ENCODE results near the gene KSR2.

KSR2 gene

DNA sequence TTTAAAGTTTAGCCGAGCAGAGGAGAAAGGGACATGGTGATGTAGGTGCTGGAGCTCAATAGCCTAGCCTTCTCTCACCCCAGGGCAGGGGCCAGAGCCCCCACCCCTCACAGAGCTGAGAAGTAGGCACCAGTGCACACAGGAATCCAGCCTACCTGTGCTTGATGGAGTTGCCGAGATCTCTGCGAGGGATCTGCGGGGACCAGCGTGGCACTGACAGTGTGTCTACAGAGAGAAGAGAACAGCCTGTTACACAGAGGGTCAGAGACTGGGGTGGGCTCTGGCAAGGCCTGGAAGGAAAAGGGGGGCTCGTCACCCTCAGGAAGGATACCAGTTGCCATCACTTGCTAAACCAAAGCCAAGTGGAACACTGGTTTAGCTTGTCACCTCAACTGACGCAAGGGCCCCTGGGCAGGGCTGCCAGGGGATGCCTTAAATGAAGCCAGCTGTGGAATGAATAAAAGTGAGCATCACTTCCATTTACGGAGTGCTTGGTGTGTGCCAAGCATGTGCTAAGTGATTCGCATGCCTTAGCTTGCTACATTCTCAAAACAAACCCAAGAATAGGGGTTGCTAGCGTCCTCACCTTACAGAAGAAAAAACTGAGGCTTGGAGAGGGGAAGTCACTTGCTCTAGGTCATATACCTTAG is 386.5 kb downstream of the KSR2 start:
- no peak for DNase-seq (ENCODE audit: low spot score)

GRCh38 chr12:117580718-117581062 is 388.1 kb downstream of the KSR2 start:
- DNase-seq (ENCODE audit: low spot score): peak; percentile 9

GRCh38 chr12:117580015-117580717 is 388.6 kb downstream of the KSR2 start:
- DNase-seq (ENCODE audit: low spot score): no peak

DNA sequence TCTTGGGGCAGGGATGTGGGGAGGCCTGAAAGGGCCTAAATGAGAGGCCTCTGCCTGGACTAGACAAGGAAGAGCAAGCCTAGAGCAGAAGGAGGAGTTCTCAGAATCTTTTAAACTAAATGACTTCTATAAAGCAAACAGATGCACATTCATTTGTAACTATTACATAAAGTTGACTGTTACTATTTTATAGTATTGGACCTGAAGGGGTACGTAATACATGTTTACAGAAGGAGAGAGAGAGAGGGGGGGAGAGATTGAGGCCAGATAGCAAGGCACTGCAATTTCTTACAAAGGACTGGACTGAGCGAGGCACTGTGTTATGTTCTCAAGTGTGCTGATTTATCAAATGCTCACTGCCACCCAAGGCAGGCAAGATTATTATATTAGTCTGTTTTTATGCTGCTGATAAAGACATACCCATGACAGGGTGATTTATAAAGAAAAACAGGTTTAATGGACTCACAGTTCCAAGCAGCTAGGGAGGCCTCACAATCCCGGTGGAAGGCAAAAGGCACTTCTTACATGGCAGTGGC is 391.6 kb downstream of the KSR2 start:
- peak; percentile 35 for DNase-seq (ENCODE audit: low spot score)

DNA sequence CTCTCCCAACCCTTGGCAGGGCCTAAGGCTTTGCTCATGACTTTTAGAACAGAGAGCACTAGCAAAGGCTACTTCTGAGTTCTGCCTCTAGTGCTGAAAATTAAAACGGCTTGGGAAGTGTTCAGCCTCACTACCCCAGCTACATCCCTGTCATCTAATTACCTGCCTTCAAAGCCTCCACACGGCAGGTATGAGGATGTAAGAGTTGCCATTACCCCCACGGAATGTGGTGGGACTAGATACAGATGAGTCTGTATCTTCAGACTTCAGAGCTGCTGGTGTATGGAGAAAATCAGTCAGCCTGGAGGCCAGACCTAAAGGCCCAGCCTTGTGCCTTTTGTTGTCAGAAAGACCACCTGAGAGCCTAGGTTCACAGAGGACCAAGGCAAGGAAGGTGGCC is 392.7 kb downstream of the KSR2 start:
- DNase-seq (ENCODE audit: low spot score): no peak

GRCh38 chr12:117574655-117575054 is 394.1 kb downstream of the KSR2 start:
- no peak for DNase-seq (ENCODE audit: low spot score)

- no peak for DNase-seq (ENCODE audit: low spot score)
These were observed 396.0 kb downstream of the KSR2 start for GRCh38 chr12:117572755-117573154.

GRCh38 chr12:117571321-117571720 is 397.5 kb downstream of the KSR2 start:
- DNase-seq (ENCODE audit: low spot score): no peak

GRCh38 chr12:117570608-117571007 is 398.2 kb downstream of the KSR2 start:
- no peak for DNase-seq (ENCODE audit: low spot score)

GRCh38 chr12:117567644-117568216 is 401.1 kb downstream of the KSR2 start:
- no peak for DNase-seq (ENCODE audit: low spot score)

GRCh38 chr12:117564881-117565280 is 403.9 kb downstream of the KSR2 start:
- no peak for DNase-seq (ENCODE audit: low spot score)

GRCh38 chr12:117563706-117564105 is 405.1 kb downstream of the KSR2 start:
- no peak for DNase-seq (ENCODE audit: low spot score)

DNA sequence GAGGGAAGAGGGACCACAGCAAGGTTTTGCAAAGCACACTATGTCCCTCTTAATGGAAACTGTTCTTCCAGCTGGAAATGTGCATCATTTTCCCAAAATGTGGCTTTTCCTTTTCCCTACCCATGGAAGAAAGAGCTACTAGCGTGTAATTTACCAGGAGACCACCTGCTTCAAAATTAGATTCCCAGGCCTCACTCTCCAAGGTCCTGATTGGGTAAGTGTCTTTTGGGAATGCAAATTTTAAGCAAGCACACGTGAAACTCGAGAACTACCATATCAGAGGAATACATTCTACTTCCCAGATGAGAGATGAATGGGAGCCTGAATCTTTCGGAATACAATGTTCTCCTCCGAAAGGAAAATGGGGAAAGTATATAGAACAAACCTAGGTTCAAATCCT is 405.8 kb downstream of the KSR2 start:
- DNase-seq (ENCODE audit: low spot score): no peak

DNA sequence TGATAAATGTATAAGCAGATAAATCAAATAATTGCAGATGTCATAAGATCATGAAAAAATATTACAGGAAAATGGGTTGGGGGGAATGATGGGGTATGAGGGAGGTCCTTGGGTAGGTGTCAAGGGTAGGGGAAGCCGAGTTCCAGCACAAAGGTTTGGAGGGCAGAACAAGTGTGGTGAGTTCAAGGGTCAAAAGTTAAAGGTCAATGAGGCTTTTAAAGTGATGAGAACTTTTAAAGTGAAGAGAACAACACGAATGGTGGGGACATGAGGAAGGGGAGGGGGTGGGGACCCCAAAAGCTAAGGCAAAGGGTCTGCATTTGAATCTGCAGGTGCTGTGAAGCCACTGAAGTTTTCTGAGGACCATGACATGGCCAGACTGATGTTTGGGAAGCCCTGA is 406.8 kb downstream of the KSR2 start:
- no peak for DNase-seq (ENCODE audit: low spot score)

DNA sequence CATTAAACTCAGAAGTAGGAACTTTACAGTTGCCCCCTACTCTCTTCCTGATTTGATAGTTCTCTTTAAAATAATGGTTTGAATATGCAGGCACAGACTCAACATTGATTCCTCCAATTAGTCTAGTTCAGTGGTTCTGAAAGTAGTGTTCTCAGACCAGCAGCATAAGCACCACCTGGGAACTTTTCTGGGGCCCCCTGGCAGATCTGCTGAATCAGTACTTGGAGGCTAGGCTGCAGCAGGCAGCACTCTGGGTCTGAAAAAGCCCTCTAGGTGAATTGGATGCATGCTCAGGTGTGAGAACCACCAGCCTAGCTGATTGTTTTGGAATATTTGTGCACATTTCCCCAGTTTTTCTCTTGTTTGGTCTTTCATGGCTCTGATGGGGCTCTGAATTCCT is 408.8 kb downstream of the KSR2 start:
- no peak for DNase-seq (ENCODE audit: low spot score)

GRCh38 chr12:117555889-117556288 is 412.9 kb downstream of the KSR2 start:
- DNase-seq (ENCODE audit: low spot score): no peak

DNA sequence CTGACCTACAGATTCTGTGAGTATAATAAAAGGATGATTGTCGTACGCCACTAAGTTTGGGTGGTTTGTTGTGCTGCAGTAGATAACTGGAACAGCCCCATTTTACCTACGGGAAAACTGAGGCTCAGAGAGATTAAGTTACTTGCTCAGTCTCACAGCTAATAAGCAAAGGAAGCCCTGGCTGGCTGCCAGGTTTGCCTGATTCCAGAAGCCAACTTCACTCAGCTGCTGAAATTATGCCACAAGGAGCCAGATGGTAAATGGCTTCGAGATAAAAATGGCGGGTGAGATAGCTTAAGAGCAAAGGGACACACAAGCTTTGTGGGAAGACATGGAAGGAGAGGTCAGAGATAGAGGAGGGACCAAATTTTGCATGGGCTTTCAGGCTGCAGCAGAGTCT is 415.8 kb downstream of the KSR2 start:
- no peak for DNase-seq (ENCODE audit: low spot score)

GRCh38 chr12:117551665-117552064 is 417.1 kb downstream of the KSR2 start:
- DNase-seq (ENCODE audit: low spot score): no peak

DNA sequence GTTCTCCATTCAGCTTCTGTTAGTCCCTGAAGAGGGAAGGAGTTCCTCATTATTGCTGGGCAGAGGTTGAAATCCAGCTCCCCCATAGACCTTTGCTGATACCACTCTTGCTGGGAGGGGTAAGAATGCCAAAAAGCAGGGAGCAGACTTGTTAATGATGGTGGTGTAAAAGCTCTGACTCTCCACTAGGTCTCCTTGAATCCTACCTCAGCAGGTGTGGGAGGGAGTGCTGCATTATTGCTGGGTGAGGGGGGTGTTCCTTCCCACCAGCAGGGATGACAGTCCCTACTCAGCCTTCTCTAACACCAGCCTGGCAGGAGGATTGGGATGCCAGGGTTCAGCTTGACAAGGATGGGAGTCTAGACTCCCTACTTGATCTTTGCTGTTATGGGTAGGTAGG is 421.6 kb downstream of the KSR2 start:
- no peak for DNase-seq (ENCODE audit: low spot score)

GRCh38 chr12:117545216-117545615 is 423.6 kb downstream of the KSR2 start:
- DNase-seq (ENCODE audit: low spot score): no peak

- no peak for DNase-seq (ENCODE audit: low spot score)
These were observed 428.8 kb downstream of the KSR2 start for GRCh38 chr12:117540011-117540410.

DNA sequence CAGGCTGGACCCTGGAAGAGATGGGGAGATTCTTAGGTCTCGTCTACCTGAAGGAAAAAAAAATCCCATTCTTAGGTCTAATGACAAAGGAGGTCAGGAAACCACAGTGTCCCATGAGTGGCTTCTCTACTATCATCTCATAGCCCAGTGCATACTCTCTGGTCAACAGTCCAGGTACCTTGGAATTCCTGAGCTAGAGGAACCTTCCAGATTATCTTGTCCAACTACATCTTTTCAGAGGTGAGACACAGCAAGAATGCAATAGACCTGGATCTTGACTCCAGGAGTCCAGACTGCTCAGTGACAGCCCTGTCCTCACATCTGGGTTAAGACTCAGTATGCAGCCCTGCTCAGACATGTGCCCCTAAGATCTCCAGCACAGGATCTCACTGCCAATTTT is 429.9 kb downstream of the KSR2 start:
- DNase-seq (ENCODE audit: low spot score): no peak

Data from SK-N-DZ (cell line).